Measurements from ENCODE around the gene NUCB2. TPM values are rescaled to one million over a fixed set of nuclear protein-coding genes. Genes with fewer than 3 reads are reported as not detected.
"Not testable (repeated sequence)": the region's sequence is repeated elsewhere in the genome, so short reads cannot be mapped to it uniquely, and the experiment has no call there.

Gene NUCB2
- total RNA-seq, 1 experiment from 2014 or later, result 66.6 TPM

DNA sequence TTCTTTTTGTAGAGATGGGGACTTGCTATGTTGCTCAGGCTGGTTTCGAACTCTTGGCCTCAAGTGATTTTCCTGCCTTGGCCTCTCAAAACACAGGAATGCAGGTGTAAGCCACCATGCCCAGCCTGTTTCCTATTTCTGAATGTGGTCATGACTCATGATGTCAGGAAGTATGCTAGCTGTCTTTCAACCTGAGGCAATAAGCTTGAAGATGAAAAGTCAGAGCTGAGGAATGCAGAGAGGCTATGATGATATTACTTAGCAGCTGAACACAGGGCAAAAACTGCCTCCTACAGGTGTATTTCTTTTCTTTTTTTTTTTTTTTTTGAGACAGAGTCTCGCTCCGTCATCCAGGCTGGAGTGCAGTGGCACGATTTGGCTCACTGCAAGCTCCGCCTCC lies 9.0 kb upstream of the NUCB2 start:
- TF ChIP-seq, protein P1, sequence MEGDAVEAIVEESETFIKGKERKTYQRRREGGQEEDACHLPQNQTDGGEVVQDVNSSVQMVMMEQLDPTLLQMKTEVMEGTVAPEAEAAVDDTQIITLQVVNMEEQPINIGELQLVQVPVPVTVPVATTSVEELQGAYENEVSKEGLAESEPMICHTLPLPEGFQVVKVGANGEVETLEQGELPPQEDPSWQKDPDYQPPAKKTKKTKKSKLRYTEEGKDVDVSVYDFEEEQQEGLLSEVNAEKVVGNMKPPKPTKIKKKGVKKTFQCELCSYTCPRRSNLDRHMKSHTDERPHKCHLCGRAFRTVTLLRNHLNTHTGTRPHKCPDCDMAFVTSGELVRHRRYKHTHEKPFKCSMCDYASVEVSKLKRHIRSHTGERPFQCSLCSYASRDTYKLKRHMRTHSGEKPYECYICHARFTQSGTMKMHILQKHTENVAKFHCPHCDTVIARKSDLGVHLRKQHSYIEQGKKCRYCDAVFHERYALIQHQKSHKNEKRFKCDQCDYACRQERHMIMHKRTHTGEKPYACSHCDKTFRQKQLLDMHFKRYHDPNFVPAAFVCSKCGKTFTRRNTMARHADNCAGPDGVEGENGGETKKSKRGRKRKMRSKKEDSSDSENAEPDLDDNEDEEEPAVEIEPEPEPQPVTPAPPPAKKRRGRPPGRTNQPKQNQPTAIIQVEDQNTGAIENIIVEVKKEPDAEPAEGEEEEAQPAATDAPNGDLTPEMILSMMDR (IDR thresholded peaks at IDR 0.05; ENCODE audit: insufficient read depth in 1 of 2, low read depth in 1 of 2, low read length in 1 of 2, severe bottlenecking in 1 of 2, unreplicated experiment in 1 of 2), result no peak
- ChIA-PET CTCF (interaction anchor here (1.3 kb wide), 1 partner anchor 38 kb away, joined by 6 read pairs; no protein-coding TSS in a partner anchor), POLR2A (interaction anchor here (0.6 to 0.7 kb wide), 2 partner anchors 57 to 1116 kb away, joined by 3 to 11 read pairs; no protein-coding TSS in a partner anchor)
- Histone ChIP-seq H3K27me3 (replicated peaks; ENCODE audit: control insufficient read depth, insufficient read depth, low read length) (no peaks in the 10 kb centered on the region), H3K36me3 (ENCODE audit: control insufficient read depth, insufficient read depth, low read length) (no peaks in the 10 kb centered on the region), H3K4me1 (no peaks in the 10 kb centered on the region), H3K4me3 (ENCODE audit: low read depth, low read length) (no peak overlapping the region), H3K9me3 (no peaks in the 10 kb centered on the region)
- no peaks in the 10 kb centered on the region for H3K27me3 Mint-ChIP-seq (ENCODE audit: insufficient read depth, unreplicated experiment)
- H3K27ac Mint-ChIP-seq (ENCODE audit: unreplicated experiment), result no peak overlapping the region
- no peaks in the 10 kb centered on the region for H3K9me3 Mint-ChIP-seq (ENCODE audit: unreplicated experiment)
- H3K4me3 Mint-ChIP-seq (ENCODE audit: unreplicated experiment), result no peak overlapping the region
- no peaks in the 10 kb centered on the region for H3K36me3 Mint-ChIP-seq (ENCODE audit: insufficient read depth, unreplicated experiment)
- BruUV-seq (replicated peaks), result no TSS peak
- H3K4me1 Mint-ChIP-seq (ENCODE audit: low read depth, unreplicated experiment), result no peaks in the 10 kb centered on the region
- intact Hi-C loops (cut with micrococcal nuclease; ENCODE audit: unreplicated experiment), result no loop called here
- DNase-seq, result no peak

DNA sequence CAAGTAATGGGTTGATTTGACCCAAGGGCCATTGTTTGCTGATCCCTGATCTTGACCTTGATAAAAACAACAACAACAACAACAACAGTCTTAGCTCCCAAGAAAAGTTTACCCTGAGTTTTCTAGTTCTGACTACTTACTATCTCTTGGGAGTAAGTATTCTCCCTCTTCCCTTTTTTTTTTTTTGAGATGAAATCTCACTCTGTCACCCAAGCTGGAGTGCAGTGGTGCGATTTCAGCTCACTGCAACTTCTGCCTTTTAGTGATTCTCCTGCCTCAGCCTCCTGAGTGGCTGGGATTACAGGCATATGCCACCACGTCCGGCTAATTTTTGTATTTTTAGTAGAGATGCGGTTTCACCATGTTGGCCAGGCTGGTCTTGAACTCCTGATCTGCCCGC lies 8.0 kb upstream of the NUCB2 start:
- POLR2A ChIA-PET; H3K9me3 Mint-ChIP-seq (ENCODE audit: unreplicated experiment); BruUV-seq (replicated peaks); H3K27me3 ChIP-seq (replicated peaks; ENCODE audit: control insufficient read depth, insufficient read depth, low read length); H3K36me3 Mint-ChIP-seq (ENCODE audit: insufficient read depth, unreplicated experiment); H3K27ac Mint-ChIP-seq (ENCODE audit: unreplicated experiment); H3K4me3 ChIP-seq (ENCODE audit: low read depth, low read length); H3K27me3 Mint-ChIP-seq (ENCODE audit: insufficient read depth, unreplicated experiment); H3K4me1 ChIP-seq; intact Hi-C loops (cut with micrococcal nuclease; ENCODE audit: unreplicated experiment); H3K9me3 ChIP-seq; DNase-seq; CTCF ChIA-PET; H3K36me3 ChIP-seq (ENCODE audit: control insufficient read depth, insufficient read depth, low read length); H3K4me1 Mint-ChIP-seq (ENCODE audit: low read depth, unreplicated experiment); H3K4me3 Mint-ChIP-seq (ENCODE audit: unreplicated experiment): not testable (repeated sequence)

DNA sequence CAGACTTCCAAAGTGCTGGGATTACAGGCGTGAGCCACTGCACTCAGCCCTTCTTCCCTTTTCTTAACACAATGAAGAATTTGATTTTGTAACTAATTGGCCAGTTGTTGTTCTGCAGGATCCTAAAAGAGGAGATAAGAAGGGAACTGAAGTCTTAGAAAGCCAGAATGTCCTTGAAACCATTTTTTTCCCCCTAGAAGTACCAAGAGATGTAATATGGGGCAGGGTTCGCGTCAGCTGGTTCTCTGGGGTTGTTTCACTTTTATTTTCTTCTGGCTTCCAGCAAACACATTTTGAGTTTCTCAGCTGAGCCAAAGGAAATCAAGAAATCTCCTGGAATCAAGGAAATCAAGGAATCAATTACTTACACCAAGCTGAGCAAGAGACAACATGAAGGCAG lies 7.6 kb upstream of the NUCB2 start:
- no peak overlapping the region for H3K27ac Mint-ChIP-seq (ENCODE audit: unreplicated experiment)
- H3K27me3 Mint-ChIP-seq (ENCODE audit: insufficient read depth, unreplicated experiment), result no peaks in the 10 kb centered on the region
- Histone ChIP-seq H3K27me3 (replicated peaks; ENCODE audit: control insufficient read depth, insufficient read depth, low read length) (no peaks in the 10 kb centered on the region), H3K4me1 (no peaks in the 10 kb centered on the region), H3K36me3 (ENCODE audit: control insufficient read depth, insufficient read depth, low read length) (no peaks in the 10 kb centered on the region), H3K9me3 (no peaks in the 10 kb centered on the region), H3K4me3 (ENCODE audit: low read depth, low read length) (no peak overlapping the region)
- BruUV-seq (replicated peaks), result no TSS peak
- DNase-seq, result no peak
- ChIA-PET POLR2A (no interaction called here), CTCF (no interaction called here)
- H3K4me1 Mint-ChIP-seq (ENCODE audit: low read depth, unreplicated experiment), result no peaks in the 10 kb centered on the region
- no peaks in the 10 kb centered on the region for H3K36me3 Mint-ChIP-seq (ENCODE audit: insufficient read depth, unreplicated experiment)
- TF ChIP-seq, protein P1 (IDR thresholded peaks at IDR 0.05; ENCODE audit: insufficient read depth in 1 of 2, low read depth in 1 of 2, low read length in 1 of 2, severe bottlenecking in 1 of 2, unreplicated experiment in 1 of 2), result no peak
- H3K4me3 Mint-ChIP-seq (ENCODE audit: unreplicated experiment), result no peak overlapping the region
- intact Hi-C loops (cut with micrococcal nuclease; ENCODE audit: unreplicated experiment), result no loop called here
- no peaks in the 10 kb centered on the region for H3K9me3 Mint-ChIP-seq (ENCODE audit: unreplicated experiment)

DNA sequence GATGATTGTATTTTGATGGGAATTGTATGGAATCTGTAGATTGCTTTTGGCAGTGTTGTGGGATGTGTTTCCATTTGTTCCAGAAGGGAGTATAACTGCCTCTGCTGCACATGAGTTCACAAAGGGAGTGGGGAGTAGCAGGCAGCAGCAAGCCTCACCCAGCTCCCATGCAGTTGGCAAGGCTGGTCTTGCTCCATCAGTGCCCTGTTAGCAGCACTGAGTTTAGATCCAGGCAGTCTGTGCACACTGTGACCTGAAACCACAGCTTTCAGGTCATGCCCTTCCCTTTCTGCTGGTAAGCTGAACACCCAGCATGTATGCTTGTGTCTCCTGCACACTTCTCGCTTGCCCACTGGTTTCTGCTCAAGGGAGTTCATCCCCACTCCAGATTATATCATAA lies 3.7 kb upstream of the NUCB2 start:
- intact Hi-C loops (cut with micrococcal nuclease; ENCODE audit: unreplicated experiment), result no loop called here
- TF ChIP-seq, protein P1 (IDR thresholded peaks at IDR 0.05; ENCODE audit: insufficient read depth in 1 of 2, low read depth in 1 of 2, low read length in 1 of 2, severe bottlenecking in 1 of 2, unreplicated experiment in 1 of 2), result no peak
- POLR2A ChIA-PET, result no interaction called here
- Mint-ChIP-seq H3K27ac (ENCODE audit: unreplicated experiment) (no peak overlapping the region), H3K36me3 (ENCODE audit: insufficient read depth, unreplicated experiment) (peaks cover 10% of the 10 kb centered on the region), H3K4me1 (ENCODE audit: low read depth, unreplicated experiment) (peaks cover 7% of the 10 kb centered on the region), H3K9me3 (ENCODE audit: unreplicated experiment) (no peaks in the 10 kb centered on the region), H3K27me3 (ENCODE audit: insufficient read depth, unreplicated experiment) (no peaks in the 10 kb centered on the region), H3K4me3 (ENCODE audit: unreplicated experiment) (no peak overlapping the region)
- no peak overlapping the region for H3K4me3 ChIP-seq (ENCODE audit: low read depth, low read length)
- H3K4me1 ChIP-seq, result peaks cover 14% of the 10 kb centered on the region; the same call in 1 of the 2 replicates
- BruUV-seq (replicated peaks), result no TSS peak
- no peaks in the 10 kb centered on the region for H3K27me3 ChIP-seq (replicated peaks; ENCODE audit: control insufficient read depth, insufficient read depth, low read length)
- no peak for DNase-seq
- no peaks in the 10 kb centered on the region for H3K9me3 ChIP-seq
- CTCF ChIA-PET, result no interaction called here
- no peaks in the 10 kb centered on the region for H3K36me3 ChIP-seq (ENCODE audit: control insufficient read depth, insufficient read depth, low read length)

Data from Caco-2 (cell line).